ENCODE results near the gene CCDC85C.

CCDC85C gene

DNA sequence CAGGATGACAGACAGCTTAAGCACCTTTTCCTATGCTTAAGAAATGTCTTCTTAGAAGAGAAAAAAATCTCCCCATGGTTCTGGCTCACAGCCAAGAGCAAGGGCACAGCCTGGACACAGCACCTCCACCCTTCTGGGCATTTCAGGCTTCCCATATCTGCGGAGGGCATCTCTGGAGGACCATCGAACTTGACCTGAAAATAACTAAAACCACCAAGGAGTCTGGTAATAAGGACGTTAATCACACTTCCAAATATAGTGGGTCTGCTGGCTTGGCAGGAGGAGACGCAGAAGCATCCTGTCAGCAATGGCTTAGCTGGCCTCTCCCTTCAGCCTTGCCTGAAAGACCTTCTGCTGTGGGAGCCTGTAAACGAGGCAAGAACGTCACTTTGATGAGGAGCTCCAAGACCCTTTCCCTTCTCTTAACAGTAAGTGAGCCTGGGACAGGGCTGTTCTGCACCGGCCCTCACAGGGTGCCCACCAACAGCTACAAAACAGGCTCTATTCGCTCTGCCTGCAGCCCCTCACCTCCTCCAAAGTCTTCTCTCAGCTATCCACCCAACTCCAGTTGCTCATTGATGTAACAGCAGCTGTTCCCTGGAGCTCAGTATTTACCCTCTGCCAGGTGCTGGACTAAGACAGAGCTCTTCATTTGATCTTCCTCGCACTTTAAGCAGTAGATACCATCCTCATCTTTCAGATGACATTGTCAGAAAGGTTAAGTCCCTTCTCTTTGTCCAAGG lies 136.5 kb downstream of the CCDC85C start:
- no peak for DNase-seq

GRCh38 chr14:99466758-99467157 lies 137.2 kb downstream of the CCDC85C start:
- no peak for DNase-seq

- DNase-seq = no peak
These were observed 138.7 kb downstream of the CCDC85C start for GRCh38 chr14:99465288-99465687.

- DNase-seq = no peak
These were observed 140.0 kb downstream of the CCDC85C start for GRCh38 chr14:99463974-99464373.

DNA sequence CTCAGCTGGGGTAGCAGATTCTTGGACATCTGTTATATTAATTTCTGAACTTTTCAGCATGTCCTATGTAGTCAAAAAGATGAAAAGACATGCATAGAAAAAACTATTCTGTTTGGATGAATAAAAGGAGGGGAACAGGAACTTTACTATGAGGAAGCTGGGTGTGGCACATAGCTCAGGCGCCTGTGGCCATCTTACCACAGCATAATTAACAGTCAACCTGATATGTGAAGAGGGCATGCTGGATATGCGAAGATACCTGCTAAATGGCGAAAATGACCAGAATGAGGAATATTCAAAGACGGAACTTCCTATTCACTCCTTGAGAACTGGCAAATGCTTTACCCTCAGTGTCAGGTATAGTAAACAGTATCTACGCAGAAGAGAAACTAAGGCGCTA lies 141.8 kb downstream of the CCDC85C start:
- DNase-seq = peak in 1 of 2 donors; percentile 5

DNA sequence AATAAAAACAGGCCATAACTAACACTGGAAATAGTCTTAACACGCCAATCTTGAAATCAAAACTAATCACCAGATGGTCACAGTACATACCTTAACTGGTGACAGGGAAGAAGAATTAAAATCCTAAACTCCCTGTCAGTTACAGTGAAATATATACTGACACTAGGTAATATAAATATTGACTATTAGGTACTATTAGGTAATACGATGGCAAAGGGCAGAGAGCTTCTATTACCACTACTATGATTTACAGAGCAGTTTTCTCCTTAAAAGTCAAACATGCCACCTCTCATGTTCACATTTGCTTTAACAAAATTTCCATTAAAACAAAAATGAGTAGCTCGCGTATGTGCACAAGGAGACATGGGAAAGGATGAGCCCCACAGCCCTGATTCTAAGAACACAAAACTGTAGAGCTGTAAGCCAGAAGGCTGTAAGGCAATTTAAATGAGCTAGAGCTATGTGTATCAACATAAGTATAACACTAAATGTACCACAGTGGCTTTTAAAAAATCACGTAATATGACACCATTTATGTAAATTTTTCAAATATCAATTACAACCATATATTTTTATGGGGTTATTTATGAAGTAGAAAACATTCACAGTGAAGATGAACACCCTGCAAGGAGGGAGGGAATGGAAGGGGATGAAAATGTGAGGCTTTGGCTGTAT lies 142.5 kb downstream of the CCDC85C start:
- DNase-seq = no peak

- no peak for DNase-seq
These were observed 143.2 kb downstream of the CCDC85C start for GRCh38 chr14:99460793-99461192.

DNA sequence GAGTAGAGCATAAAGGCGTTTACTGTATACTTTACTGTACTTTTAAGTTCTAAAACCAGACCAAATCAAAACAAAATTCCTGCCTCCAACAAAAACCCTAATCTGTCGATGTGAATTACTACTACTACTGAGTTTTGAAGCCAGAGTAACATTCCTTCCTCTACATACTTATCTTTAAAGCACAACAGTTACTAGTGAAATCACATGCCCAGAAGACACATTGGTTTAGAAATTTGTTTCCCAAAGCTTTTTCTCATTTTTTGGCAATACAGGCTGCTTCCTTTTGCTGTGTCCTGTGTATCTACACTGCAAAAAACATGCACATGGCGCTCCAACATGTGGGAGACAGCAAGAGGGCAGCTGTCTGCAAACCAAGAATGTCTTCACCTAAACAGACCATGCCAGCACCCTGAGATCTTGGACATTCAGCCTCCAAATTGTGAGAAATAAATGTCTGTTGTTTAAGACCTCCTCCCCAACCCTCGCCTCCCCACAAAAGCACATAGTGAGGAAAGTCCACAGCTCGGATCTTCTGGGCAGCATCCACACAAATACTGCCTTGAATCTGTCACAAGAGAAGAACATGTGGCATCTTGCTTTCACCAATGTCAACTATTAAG lies 144.4 kb downstream of the CCDC85C start:
- DNase-seq = no peak

- DNase-seq = no peak
These were observed 149.8 kb downstream of the CCDC85C start for GRCh38 chr14:99454246-99454645.

- DNase-seq = no peak
These were observed 151.0 kb downstream of the CCDC85C start for GRCh38 chr14:99452968-99453367.

DNA sequence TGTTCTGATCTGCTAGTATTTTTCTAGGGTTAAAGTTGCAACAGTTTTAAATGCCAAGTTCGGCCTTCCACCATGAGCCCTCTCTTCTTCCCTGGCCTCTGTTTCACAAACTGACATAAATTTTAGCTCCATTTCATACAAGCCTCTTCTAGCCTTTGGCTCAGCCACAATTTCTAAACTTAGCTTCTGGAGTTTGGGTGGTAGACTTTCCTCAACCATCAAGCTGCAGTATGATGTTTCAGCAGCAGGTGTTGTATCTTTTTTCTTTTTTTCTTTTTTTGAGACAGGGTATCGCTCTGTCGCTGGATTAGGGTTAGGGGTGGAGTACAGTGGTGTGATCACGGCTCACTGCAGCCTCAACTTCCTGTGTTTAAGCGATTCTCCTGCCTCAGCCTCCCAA lies 152.8 kb downstream of the CCDC85C start:
- no peak for DNase-seq

GRCh38 chr14:99450266-99450665 lies 153.7 kb downstream of the CCDC85C start:
- no peak for DNase-seq

All from inflammatory macrophage treated with lipopolysaccharide for 1 hour (primary cell).